SK-N-SH (cell line): ENCODE measurements around the gene CEP63.

ENCODE experiments used
- ELF1 ChIP-seq: IDR thresholded peaks from 2 replicates; pipeline ENCODE4 v1.4.0; 2012
- EP300 ChIP-seq, 2 experiments: IDR thresholded peaks; 2 replicates each; pipeline versions ENCODE4 v1.4.0 to v1.6.1; 2012; ENCODE audit warnings: borderline replicate concordance in 1 of 2, low read depth in 1 of 2, low read length in 1 of 2
- FOXJ3 ChIP-seq: sonication (generic); formaldehyde crosslinking; IDR thresholded peaks from 2 replicates; pipeline ENCODE4 v1.5.1; 2020; ENCODE audit warnings: mild to moderate bottlenecking, missing genetic modification reagents
- FOXM1 ChIP-seq: IDR thresholded peaks from 2 replicates; pipeline ENCODE4 v1.4.0; 2012; ENCODE audit warnings: low read depth, mild to moderate bottlenecking
- GATA2 ChIP-seq: sonication (generic); formaldehyde crosslinking; IDR thresholded peaks from 2 replicates; pipeline ENCODE4 v1.5.0; 2020; ENCODE audit warnings: mild to moderate bottlenecking, missing genetic modification reagents
- MXI1 ChIP-seq: IDR thresholded peaks from 2 replicates; pipeline ENCODE4 v1.6.1; 2012; ENCODE audit warnings: mild to moderate bottlenecking, low read depth, low read length, improper control_type of control experiment
- POLR2AphosphoS5 ChIP-seq: IDR thresholded peaks from 2 replicates; pipeline ENCODE4 v1.6.1; 2012; ENCODE audit warnings: low read depth, low read length
- TF ChIP-seq, protein P1 (sequence below): IDR thresholded peaks from 2 replicates; pipeline ENCODE4 v1.4.0; 2012; ENCODE audit warnings: low read depth, borderline replicate concordance
- TF ChIP-seq, protein P2 (sequence below): IDR thresholded peaks from 2 replicates; pipeline ENCODE4 v1.6.1; 2012; ENCODE audit warnings: mild to moderate bottlenecking, low read depth, low read length, moderate library complexity
- TF ChIP-seq, protein P3 (sequence below): IDR thresholded peaks from 2 replicates; pipeline ENCODE4; 2012
- TF ChIP-seq, protein P4 (sequence below): fragments of 200-600 bp; sonication (generic); IDR thresholded peaks from 2 replicates; pipeline ENCODE4 v1.6.1; 2017; ENCODE audit warnings: antibody characterized with exemption, mild to moderate bottlenecking, moderate library complexity
- TF ChIP-seq, protein P5 (sequence below): IDR thresholded peaks from 2 replicates; pipeline ENCODE4 v1.4.0; 2012; ENCODE audit warnings: low read depth

DNA sequence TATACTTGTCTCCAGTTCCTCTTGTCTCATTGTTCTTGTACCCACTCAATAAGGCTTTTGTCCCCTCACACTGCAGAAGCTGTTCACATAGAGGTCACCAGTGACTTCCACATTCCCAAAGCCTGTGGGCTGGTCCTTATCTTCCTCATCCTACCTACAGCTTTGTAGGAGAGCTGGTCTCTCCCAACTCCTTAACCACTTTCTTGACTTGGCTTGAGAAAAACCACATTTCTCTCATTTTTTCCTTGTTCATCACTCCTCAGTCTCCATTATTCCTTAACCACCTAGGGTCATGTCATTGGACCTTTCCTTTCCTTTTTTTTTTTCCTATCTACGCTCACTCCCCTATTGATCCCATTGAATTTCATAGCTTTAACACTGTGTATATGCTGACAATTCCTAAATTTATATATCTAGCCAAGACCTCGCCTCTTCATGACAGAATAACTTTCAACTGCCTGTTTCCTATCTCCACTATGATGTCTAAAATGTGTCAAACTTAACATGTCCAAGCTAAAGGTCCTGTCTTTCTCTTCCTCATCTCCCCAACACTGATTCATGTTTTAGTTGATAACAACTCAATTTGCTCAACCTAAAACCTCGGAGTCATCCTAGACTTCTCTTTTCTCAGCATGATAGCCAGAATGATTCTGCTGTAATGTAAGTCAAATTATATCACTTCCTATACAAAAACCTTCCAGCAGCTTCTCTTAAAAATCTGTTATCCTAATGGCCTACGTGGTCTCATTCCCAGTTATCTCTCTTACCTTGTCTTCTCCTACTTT is 49.5 kb downstream of the CEP63 start:
- TF ChIP-seq, protein P1, sequence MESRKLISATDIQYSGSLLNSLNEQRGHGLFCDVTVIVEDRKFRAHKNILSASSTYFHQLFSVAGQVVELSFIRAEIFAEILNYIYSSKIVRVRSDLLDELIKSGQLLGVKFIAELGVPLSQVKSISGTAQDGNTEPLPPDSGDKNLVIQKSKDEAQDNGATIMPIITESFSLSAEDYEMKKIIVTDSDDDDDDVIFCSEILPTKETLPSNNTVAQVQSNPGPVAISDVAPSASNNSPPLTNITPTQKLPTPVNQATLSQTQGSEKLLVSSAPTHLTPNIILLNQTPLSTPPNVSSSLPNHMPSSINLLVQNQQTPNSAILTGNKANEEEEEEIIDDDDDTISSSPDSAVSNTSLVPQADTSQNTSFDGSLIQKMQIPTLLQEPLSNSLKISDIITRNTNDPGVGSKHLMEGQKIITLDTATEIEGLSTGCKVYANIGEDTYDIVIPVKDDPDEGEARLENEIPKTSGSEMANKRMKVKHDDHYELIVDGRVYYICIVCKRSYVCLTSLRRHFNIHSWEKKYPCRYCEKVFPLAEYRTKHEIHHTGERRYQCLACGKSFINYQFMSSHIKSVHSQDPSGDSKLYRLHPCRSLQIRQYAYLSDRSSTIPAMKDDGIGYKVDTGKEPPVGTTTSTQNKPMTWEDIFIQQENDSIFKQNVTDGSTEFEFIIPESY = no peak
- TF ChIP-seq EP300 (IDR thresholded peaks at IDR 0.05; ENCODE audit: borderline replicate concordance in 1 of 2, low read depth in 1 of 2, low read length in 1 of 2) = no peak
- TF ChIP-seq POLR2AphosphoS5 = no peak
- no peak for TF ChIP-seq ELF1
- TF ChIP-seq, protein P2, sequence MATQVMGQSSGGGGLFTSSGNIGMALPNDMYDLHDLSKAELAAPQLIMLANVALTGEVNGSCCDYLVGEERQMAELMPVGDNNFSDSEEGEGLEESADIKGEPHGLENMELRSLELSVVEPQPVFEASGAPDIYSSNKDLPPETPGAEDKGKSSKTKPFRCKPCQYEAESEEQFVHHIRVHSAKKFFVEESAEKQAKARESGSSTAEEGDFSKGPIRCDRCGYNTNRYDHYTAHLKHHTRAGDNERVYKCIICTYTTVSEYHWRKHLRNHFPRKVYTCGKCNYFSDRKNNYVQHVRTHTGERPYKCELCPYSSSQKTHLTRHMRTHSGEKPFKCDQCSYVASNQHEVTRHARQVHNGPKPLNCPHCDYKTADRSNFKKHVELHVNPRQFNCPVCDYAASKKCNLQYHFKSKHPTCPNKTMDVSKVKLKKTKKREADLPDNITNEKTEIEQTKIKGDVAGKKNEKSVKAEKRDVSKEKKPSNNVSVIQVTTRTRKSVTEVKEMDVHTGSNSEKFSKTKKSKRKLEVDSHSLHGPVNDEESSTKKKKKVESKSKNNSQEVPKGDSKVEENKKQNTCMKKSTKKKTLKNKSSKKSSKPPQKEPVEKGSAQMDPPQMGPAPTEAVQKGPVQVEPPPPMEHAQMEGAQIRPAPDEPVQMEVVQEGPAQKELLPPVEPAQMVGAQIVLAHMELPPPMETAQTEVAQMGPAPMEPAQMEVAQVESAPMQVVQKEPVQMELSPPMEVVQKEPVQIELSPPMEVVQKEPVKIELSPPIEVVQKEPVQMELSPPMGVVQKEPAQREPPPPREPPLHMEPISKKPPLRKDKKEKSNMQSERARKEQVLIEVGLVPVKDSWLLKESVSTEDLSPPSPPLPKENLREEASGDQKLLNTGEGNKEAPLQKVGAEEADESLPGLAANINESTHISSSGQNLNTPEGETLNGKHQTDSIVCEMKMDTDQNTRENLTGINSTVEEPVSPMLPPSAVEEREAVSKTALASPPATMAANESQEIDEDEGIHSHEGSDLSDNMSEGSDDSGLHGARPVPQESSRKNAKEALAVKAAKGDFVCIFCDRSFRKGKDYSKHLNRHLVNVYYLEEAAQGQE = no peak
- TF ChIP-seq, protein P3, sequence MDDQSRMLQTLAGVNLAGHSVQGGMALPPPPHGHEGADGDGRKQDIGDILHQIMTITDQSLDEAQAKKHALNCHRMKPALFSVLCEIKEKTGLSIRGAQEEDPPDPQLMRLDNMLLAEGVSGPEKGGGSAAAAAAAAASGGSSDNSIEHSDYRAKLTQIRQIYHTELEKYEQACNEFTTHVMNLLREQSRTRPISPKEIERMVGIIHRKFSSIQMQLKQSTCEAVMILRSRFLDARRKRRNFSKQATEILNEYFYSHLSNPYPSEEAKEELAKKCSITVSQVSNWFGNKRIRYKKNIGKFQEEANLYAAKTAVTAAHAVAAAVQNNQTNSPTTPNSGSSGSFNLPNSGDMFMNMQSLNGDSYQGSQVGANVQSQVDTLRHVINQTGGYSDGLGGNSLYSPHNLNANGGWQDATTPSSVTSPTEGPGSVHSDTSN = no peak
- TF ChIP-seq, protein P4, sequence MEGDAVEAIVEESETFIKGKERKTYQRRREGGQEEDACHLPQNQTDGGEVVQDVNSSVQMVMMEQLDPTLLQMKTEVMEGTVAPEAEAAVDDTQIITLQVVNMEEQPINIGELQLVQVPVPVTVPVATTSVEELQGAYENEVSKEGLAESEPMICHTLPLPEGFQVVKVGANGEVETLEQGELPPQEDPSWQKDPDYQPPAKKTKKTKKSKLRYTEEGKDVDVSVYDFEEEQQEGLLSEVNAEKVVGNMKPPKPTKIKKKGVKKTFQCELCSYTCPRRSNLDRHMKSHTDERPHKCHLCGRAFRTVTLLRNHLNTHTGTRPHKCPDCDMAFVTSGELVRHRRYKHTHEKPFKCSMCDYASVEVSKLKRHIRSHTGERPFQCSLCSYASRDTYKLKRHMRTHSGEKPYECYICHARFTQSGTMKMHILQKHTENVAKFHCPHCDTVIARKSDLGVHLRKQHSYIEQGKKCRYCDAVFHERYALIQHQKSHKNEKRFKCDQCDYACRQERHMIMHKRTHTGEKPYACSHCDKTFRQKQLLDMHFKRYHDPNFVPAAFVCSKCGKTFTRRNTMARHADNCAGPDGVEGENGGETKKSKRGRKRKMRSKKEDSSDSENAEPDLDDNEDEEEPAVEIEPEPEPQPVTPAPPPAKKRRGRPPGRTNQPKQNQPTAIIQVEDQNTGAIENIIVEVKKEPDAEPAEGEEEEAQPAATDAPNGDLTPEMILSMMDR = no peak
- TF ChIP-seq, protein P5, sequence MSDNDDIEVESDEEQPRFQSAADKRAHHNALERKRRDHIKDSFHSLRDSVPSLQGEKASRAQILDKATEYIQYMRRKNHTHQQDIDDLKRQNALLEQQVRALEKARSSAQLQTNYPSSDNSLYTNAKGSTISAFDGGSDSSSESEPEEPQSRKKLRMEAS = no peak
- TF ChIP-seq MXI1 = no peak
- TF ChIP-seq FOXJ3 = no peak
- no peak for TF ChIP-seq GATA2 (CRISPR knock-in tag)
- TF ChIP-seq FOXM1 = no peak
